A673 (cell line): ENCODE results near the gene COMTD1. TPM values are rescaled to one million over a fixed set of nuclear protein-coding genes. Genes with fewer than 3 reads are reported as not detected.
"Not testable (repeated sequence)": the region's sequence is repeated elsewhere in the genome, so short reads cannot be mapped to it uniquely, and the experiment has no call there.

Experiments
- BruUV-seq: library from RNA; stranded (reverse); fragments of 400-500 nt; replicated peaks from 2 replicates; lab custom pipeline; 2021; lab: Mats Ljungman, UMichigan
- CTCF ChIA-PET: fragments of 300-600 bp; sonication (Branson Sonifier 250); formaldehyde crosslinking; loops from one replicate; lab custom pipeline; 2022; ENCODE audit warnings: antibody characterized with exemption; lab: Charles Lee
- POLR2A ChIA-PET: fragments of 300-600 bp; sonication (Branson Sonifier 250); formaldehyde crosslinking; loops from one replicate; lab custom pipeline; 2022; ENCODE audit warnings: antibody characterized with exemption; ENCODE audit not compliant: low non-redundant PET; lab: Charles Lee
- DNase-seq: peaks from one replicate; pipeline ENCODE4 v3.0.0-alpha.2; 2015; ENCODE audit warnings: low spot score
- H3K27ac ChIP-seq: fragments of 200-600 bp; sonication (generic); 2 replicates; pipeline ENCODE4 v1.5.1; 2016; ENCODE audit warnings: mixed run types, low read depth, mild to moderate bottlenecking, mixed read lengths, antibody characterized with exemption, low read length; ENCODE audit not compliant: poor library complexity, severe bottlenecking
- H3K27me3 ChIP-seq: fragments of 200-600 bp; sonication (generic); replicated peaks from 2 replicates; pipeline ENCODE4 v1.6.1; 2017; ENCODE audit warnings: mixed run types, low read depth, mild to moderate bottlenecking, mixed read lengths, antibody characterized with exemption, low read length; ENCODE audit not compliant: insufficient read depth, poor library complexity
- H3K36me3 ChIP-seq: fragments of 200-600 bp; sonication (generic); 2 replicates; pipeline ENCODE4 v1.6.1; 2016; ENCODE audit warnings: mixed run types, mild to moderate bottlenecking, mixed read lengths, antibody characterized with exemption, low read length; ENCODE audit not compliant: insufficient read depth, poor library complexity, severe bottlenecking
- H3K4me1 ChIP-seq: fragments of 200-600 bp; sonication (generic); 2 replicates; pipeline ENCODE4 v1.6.1; 2017; ENCODE audit warnings: mixed run types, mild to moderate bottlenecking, mixed read lengths, antibody characterized with exemption, low read length; ENCODE audit not compliant: insufficient read depth, poor library complexity, severe bottlenecking
- H3K4me3 ChIP-seq: fragments of 200-600 bp; sonication (generic); 2 replicates; pipeline ENCODE4 v1.5.1; 2016; ENCODE audit warnings: low read depth, mixed run types, mild to moderate bottlenecking, mixed read lengths, low read length; ENCODE audit not compliant: poor library complexity, severe bottlenecking
- H3K9me3 ChIP-seq: fragments of 200-600 bp; sonication (generic); 2 replicates; pipeline ENCODE4 v1.6.1; 2016; ENCODE audit warnings: mixed run types, low read depth, mild to moderate bottlenecking, mixed read lengths, antibody characterized with exemption, low read length; ENCODE audit not compliant: poor library complexity, severe bottlenecking
- CTCF ChIP-seq: fragments of 300-800, 200-600 bp; sonication (generic); conservative IDR thresholded peaks from 2 replicates; pipeline ENCODE4 v1.5.1; 2017; ENCODE audit warnings: low read depth, mild to moderate bottlenecking, antibody characterized with exemption, low read length, moderate library complexity, mixed read lengths
- EZH2 ChIP-seq: fragments of 200-600 bp; sonication (generic); IDR thresholded peaks from 2 replicates; pipeline ENCODE4 v1.6.1; 2017; ENCODE audit warnings: borderline replicate concordance, low read depth, mild to moderate bottlenecking, mixed read lengths, antibody characterized with exemption, low read length; ENCODE audit not compliant: poor library complexity, severe bottlenecking
- intact Hi-C: fragments of 100-400 bp; cut with micrococcal nuclease; formaldehyde crosslinking; loops from one replicate; pipeline ENCODE4 v1.10.0; 2022; ENCODE audit not compliant: unreplicated experiment
- total RNA-seq: library from RNA; stranded (reverse); gene quantifications from 2 replicates; pipeline ENCODE4 v1.2.3, GENCODE V29; 2021

Gene COMTD1
- total RNA-seq, 1 experiment from 2014 or later: 3.4 TPM

GRCh38 chr10:75207079-75207856 is 28.5 kb downstream of the COMTD1 start:
- H3K9me3 ChIP-seq: no peaks in the 10 kb centered on the region
- intact Hi-C loops: no loop called here
- CTCF ChIA-PET: no interaction called here
- no peak overlapping the region for H3K27ac ChIP-seq
- no peaks in the 10 kb centered on the region for H3K27me3 ChIP-seq
- peaks cover 5% of the 10 kb centered on the region for H3K36me3 ChIP-seq
- DNase-seq: no peak
- BruUV-seq: no TSS peak
- H3K4me1 ChIP-seq: peaks cover 9% of the 10 kb centered on the region
- TF ChIP-seq CTCF: no peak
- no peak overlapping the region for H3K4me3 ChIP-seq
- POLR2A ChIA-PET: no interaction called here

DNA sequence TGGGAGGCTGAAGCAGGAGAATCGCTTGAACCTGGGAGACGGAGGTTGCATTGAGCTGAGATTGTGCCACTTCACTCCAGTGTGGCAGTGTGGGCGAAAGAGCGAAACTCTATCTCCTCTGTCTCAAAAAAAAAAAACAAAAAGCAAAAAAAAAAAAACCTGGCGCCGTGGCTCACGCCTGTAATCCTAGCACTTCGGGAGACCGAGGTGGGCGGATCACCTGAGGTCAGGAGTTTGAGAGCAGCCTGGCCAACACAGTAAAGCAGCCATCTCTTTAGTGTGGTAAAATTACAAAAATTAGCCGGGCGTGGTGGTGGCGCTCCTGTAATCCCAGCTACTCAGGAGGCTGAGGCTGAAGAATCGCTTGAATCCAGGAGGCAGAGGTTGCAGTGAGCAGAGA is 29.1 kb downstream of the COMTD1 start:
- H3K27me3 ChIP-seq, POLR2A ChIA-PET, H3K4me3 ChIP-seq, H3K9me3 ChIP-seq, BruUV-seq, H3K36me3 ChIP-seq, H3K4me1 ChIP-seq, intact Hi-C loops, H3K27ac ChIP-seq, CTCF ChIA-PET, DNase-seq: not testable (repeated sequence)

- TF ChIP-seq CTCF (no peak), EZH2 (no peak)
- POLR2A ChIA-PET: no interaction called here
These were observed 29.8 kb downstream of the COMTD1 start for GRCh38 chr10:75205908-75206307.

DNA sequence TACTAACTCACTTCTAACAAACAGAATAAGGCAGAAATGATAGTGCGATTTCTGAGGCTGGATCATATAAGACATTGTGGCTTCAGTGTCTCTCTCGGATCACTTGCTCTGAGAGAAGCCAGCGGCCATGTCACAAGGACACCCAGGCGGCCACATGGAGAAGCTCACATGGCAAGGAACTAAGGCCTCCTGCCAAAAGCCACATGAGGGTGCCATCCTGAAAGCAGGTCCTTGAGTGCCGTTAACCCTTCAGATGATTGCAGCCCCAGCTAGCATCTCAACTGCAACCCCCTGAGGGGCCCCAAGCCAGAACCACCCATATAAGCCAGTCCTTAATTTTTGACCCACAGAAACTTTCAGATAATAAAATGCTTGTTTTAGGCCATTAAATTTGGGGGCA is 32.0 kb downstream of the COMTD1 start:
- ChIA-PET POLR2A (no interaction called here), CTCF (interaction anchor here (0.6 kb wide), 1 partner anchor 1217 kb away, joined by 4 read pairs; no protein-coding TSS in a partner anchor)
- no peaks in the 10 kb centered on the region for H3K9me3 ChIP-seq
- intact Hi-C loops: no loop called here
- DNase-seq: no peak
- no peak for TF ChIP-seq EZH2
- no peak for TF ChIP-seq CTCF
- no peaks in the 10 kb centered on the region for H3K36me3 ChIP-seq
- no peaks in the 10 kb centered on the region for H3K4me1 ChIP-seq
- no peak overlapping the region for H3K27ac ChIP-seq
- no peaks in the 10 kb centered on the region for H3K27me3 ChIP-seq
- BruUV-seq: no TSS peak
- H3K4me3 ChIP-seq: no peak overlapping the region

More at GRCh38 chr10:75205908-75206307, 29.8 kb downstream of the COMTD1 start:
- H3K4me3 ChIP-seq: no peak overlapping the region
- no peak for DNase-seq
- peaks cover 5% of the 10 kb centered on the region for H3K4me1 ChIP-seq
- H3K27me3 ChIP-seq: no peaks in the 10 kb centered on the region
- H3K27ac ChIP-seq: no peak overlapping the region
- intact Hi-C loops: no loop called here
- no TSS peak for BruUV-seq
- H3K9me3 ChIP-seq: no peaks in the 10 kb centered on the region
- CTCF ChIA-PET: no interaction called here
- no peaks in the 10 kb centered on the region for H3K36me3 ChIP-seq

GRCh38 chr10:75203046-75203620 is 32.6 kb downstream of the COMTD1 start:
- H3K27me3 ChIP-seq, BruUV-seq, intact Hi-C loops, POLR2A ChIA-PET, H3K36me3 ChIP-seq, H3K9me3 ChIP-seq, H3K4me3 ChIP-seq, H3K4me1 ChIP-seq, H3K27ac ChIP-seq, DNase-seq: not testable (repeated sequence)
- CTCF ChIA-PET: interaction anchor here (0.6 kb wide), 1 partner anchor 1217 kb away, joined by 4 read pairs; no protein-coding TSS in a partner anchor
